HG03025 (cell line): Measurements from ENCODE around the gene ANK2.

Experiments used
- ATAC-seq: cut with Tn5 transposase; IDR thresholded peaks from one replicate; pipeline ENCODE4 v1.9.1; 2021; ENCODE audit warnings: mild to moderate bottlenecking, moderate library complexity; ENCODE audit not compliant: unreplicated experiment, low FRiP score

The ANK2 gene

DNA sequence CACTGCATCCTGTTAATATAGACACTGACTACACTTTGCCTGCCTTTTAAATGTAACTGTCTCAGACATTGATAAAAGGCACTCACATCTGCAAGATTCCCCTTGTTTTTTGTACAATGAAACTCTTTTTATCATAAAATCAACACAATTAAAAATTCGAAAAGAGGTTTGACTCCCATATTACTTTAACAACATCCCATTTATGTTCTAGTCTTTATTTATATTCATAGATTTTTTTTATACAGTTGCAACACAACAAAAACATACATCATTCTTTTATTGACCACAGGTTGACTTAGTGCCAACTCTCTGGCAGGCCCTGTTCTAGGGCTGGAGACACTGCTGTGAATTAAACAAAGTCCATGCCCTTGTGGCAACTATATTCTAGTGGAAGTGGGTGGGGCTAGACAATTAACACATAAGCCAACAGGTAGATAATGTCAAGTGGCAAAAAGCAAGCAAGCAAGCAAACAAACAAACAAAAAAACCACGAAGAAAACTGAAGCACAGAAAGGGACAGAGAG lies 36.8 kb downstream of the ANK2 start:
- ATAC-seq: no peak

DNA sequence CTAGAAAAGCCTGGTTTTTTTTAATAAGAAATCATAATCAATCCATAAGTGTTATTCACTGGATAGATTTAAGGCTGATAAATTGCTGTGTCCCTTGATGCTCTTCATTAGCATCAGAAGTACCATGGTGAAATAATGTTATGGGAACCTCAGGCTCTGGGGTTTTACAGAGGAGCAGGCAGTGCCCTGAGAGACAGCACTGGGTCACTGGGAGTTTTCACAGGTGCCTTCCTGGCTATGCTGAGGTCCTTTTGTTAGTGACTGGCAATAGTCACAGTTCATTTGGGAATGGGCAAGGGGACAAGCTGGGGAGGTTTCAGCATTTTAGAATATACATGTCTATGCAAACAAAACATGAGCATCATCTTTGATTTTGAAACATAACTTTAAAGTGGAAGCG lies 38.6 kb downstream of the ANK2 start:
- ATAC-seq: no peak

DNA sequence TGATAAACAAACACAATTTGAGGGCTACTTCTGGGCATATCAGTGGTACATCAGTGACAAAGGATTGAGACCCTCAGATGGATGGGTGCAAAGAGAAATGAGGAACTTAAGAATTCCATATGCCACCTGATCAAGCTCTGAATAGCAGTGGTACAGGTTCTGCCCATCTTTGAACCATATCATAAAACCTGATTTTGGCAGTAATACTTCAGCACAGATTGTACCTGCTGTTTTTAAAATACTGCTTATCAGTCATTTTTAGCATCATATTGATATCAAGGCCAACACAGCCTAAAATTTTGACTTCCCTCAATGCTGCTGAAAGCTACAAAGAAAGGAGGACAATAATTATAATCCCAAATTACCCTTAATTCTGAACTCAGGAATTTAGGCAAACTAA lies 41.5 kb downstream of the ANK2 start:
- ATAC-seq: no peak

DNA sequence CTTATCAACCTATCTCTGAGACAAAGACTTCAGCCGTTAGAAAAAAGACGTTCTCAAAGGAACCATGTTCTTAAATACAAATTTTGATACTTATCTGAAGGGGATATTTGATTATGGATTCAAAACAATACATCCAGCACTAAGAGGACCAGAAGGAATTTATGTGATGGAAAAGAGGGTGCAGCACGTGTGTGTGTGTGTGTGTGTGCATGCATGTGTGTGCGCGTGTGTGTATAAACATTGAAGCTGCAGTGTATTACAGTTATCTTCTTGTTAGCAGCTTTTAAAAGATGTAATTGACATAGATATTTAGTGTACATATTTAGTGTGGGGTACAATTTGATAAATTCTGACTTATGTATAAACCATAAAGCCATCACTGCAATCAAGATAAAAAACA lies 44.9 kb downstream of the ANK2 start:
- no peak for ATAC-seq

DNA sequence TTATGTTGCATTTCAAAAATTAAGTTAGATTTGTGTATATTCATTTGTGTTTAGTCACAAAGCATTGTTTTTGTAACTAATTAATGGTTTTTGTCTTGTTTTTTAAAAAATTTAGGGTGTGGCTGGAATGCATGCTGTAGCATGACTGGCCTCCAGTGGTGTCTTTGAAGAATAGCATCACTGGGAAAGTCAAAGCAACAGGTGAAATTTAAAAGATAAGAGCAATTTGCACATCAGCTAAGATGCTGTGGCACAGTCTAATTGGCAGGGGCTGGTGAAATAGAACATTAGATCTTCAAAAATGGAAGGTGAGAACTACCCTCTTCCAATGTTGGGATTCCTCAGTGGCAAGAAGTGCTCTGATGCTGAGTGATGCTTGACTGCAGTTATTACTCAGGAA lies 45.3 kb downstream of the ANK2 start:
- no peak for ATAC-seq

DNA sequence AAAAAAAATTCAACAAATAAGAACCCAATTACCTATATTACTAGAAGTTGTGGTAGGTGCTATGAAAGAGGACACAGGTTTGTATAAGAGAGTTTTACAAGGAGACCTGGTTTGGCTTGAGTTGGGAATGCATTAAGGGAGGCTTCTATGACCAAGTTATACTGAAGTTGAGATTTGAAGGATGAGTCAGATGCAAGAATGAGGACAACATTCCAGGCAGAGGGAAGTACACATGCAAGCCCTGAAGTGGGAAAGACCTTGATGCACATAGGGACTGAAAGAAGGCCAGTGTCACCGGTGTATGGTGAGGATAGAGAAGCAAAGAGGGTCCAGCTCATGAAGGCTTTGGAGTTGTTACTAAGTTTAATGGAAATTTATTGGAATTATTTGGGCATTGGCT lies 52.2 kb downstream of the ANK2 start:
- ATAC-seq: no peak

DNA sequence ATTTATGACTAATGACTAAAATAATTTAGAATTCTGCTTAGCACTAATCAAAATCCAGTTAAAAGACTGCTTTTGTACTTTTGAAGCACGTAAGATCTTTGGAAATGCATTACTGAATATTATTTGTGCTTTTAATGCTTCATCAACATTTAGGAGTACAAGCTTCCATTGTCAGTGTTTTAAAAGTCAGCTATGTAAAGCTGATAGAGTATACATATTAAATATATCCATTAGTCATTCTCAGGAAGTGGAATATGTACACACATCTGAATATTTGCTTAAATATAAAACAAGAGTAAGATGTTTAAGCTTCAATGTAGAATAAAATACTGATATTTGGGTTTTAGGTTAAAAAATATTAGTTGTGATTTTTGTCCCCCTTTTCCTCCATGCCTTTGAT lies 54.1 kb downstream of the ANK2 start:
- no peak for ATAC-seq

DNA sequence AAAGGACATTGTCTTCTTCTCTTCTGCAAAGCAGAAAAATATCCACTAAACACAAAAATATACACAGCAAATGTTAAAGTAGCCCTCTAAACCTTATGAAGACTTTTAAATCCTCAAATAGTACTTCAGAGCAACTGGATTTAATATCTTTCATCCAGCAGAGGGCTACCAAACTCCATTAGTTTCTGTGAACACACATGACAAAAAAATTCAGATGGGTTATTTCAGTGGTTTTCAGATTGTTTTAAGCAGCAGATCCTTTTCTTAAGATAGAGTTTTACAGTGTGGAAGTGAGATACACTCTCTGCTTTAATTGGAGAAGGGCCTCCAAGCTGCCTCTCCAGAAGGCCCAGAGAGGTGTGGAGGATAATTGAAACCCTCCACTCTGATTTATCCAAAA lies 56.7 kb downstream of the ANK2 start:
- ATAC-seq: no peak

DNA sequence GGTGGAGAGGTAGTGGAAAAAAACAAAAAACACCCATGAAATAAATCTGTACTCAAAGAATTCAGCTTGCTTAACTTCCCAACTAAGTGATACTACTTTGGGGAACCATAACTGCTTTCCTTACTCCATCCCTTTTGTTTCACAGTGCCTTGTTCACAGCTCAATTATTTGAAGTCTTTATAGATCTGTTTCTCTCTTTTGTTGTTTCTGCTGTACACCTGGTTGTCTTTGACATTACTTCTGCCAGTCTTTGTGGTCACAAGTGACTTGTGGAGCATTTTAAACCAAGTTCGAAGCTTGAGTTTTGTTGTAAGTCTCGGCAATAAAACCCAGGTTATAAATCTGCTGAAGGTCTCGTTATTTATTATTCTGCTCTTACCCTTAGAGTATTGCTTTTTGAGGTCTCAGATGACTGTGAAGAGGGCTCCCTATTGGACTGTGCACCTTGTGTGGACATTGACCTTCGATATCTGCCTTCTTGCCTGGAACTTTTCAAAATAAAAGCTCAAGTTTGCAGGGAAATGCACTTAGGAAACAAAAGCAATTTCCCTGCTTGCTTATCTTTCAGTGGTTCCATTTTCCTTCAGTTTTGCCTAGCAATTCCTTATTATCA lies 59.8 kb downstream of the ANK2 start:
- ATAC-seq: no peak

DNA sequence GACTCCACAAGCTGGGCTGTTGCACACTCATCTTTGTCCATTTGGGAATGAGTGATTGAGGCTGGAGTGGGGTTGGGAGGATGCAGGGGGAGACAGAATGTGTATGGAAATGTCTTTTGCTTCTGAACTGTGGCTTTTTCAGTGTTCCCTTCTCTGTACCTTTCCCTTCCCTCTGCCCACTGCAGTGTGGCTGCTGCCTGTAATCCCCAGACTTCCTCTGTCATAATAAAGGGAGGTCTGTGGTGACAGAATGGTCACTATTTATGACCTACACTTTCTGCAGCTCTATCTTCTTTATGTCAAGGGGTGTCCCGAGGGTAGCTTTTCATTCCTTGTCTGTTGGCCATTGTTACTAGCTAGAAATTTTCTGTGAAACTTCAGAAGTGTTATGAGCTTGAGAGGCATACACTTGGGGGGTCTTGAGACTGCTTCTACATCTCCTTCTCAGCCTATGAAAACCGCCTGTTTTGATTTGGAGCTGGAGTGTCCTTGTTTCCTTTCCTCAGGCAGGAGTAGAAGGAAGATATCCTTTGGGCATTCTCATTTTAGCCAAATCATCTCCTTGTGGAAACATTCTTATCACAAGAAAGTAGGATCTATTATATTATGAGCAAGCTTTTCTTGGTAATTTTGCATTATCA lies 63.0 kb downstream of the ANK2 start:
- no peak for ATAC-seq

DNA sequence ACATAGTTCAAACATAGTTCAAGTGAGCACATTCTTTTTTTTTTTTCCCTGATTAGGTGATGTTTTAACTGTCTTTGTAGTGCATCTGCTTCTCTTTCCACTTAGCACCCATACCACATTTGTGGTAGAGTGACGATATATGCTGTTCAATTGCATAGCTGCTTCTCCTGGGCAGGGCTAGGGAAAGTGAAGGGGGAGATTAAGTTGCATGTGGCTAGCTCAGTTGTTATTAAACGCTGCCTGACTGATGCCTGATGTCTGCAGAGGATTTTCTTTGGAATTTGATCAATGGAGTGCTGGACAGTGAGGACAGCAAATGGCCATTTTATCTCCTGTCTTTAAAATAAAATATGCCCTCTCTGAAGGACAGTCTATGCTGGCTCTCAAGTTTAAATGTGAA lies 63.7 kb downstream of the ANK2 start:
- no peak for ATAC-seq

DNA sequence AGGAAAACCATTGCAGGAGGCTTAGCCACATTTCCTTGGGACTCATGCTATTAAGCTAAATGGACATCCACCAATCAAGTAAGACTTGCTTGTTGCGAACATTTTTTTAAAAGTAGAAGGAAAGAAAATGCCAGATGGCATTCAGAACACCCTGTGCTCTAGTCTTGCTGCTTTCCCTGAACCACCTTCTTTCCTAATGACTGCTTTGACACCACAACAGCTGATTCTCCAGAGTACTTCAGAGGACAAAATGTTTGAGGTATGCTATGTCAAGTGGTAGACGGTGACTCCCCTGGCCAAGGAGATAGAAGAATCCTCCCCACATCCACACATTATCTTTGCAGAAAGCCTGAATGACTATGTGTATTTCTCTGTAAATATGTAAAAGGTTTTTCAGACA lies 65.4 kb downstream of the ANK2 start:
- no peak for ATAC-seq

DNA sequence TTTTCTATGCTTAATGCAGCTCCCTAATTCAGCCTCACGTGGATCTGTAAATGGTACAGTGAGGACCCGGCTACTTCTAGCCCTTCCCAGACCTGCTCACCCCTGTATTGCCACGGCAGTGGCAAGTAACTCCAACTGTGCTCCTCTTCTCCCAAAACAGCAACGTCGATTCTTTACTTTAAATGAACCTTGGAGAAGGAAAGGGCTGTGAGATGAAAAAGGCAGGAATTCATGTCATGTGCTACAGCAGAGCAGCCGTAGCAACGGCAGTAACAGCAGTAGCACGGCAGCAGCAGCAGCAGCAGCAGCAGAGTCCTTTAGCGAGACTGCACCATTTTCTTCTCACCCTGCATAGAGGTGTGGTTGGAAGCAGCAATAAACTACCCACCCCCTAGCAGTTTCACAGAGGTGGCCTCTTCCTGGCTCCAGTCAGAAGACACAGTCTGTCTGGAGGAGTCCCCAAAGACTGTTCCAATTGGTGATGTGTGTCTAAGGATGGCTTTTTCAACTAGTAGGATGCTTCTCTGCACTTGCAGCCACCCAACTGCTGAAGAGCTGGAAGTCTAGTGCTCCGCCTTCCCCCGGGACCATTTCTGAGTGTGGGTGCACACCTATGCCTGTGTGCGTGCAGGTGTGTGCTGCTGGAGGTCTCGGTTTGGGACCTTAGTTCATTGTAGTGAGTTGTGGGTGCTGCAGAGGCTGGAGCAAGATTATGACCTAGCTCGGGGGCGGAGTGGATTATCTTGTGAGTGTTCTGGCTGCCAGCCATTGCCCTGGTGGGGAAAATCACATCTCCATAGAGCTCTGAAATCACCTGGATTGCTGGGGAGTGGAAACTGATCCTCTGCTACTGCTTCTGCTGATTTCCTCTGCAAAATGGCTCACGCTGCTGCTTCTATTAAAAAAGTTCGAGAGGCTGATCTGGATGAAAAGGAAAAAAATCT lies 67.2 kb downstream of the ANK2 start:
- ATAC-seq: no peak

DNA sequence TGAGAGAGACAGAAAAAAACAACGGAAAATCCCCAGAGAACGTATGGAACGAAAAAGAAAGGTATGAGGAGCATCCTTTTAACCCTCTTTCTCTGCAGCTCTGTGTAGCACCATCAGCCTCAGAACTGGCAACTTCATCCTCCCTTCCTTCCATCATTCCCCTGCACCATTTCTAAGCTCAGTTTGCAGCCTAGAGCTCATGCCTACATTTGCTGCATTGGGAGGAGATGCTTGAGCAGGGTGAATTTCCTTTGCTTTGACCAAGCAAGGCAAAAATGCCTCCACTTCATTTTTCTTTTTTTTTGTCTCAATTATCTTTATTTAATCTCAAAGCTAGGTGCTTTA lies 67.9 kb downstream of the ANK2 start:
- ATAC-seq: no peak

DNA sequence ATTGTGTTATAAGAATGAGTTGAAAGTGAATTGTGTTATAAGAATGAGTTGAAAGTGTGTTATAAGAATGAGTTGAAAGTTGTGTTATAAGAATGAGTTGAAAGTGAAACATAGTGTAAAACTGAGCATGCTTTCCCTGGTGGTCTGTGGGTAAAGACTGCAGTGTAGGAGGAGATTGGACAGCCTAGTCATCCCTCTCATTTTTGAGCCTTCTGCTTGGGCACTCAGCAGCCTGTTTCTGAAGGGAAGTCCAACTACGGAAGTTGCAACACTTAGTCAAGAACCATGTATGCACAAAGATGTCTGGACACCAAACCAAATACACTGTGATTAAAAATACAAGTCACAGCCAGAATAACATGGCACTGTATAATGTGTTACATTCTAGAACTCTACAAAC lies 72.6 kb downstream of the ANK2 start:
- ATAC-seq: no peak

DNA sequence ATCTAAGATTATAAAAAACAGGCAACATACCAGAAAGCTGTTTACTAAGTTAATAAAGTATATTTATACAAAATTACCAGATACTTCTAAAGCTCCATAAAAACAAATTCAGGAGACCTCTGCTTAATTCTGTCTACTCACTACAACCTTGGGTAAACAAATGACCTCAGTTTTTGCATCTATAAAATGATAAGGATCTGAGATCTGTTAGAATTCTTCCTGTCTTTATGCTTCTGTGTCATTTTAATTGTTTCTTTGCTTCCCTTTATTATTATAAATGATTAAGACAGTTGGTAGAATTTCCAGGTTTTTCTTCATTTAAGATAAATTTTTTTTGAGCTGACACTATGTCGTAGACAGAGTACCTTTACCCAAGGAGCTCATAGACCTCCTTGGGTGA lies 76.0 kb downstream of the ANK2 start:
- no peak for ATAC-seq

DNA sequence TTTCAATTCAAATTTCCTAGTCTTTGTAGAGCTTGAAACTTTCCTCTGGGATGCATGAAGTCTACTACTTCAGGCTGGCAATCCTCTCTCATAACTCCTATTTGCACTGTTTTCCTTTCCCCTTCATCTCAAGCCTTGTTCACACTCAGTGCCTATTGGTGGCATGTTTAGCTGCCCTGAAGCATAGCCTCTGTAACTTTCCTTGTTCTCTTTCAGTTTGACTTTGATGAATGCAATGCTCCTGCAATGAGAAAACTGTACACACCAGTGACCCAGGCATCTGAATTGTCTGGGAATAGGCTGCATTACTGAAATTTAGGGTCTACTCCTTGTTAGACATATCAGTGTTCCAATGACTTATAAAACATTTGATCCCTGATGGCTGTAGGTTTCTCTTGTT lies 81.7 kb downstream of the ANK2 start:
- no peak for ATAC-seq

DNA sequence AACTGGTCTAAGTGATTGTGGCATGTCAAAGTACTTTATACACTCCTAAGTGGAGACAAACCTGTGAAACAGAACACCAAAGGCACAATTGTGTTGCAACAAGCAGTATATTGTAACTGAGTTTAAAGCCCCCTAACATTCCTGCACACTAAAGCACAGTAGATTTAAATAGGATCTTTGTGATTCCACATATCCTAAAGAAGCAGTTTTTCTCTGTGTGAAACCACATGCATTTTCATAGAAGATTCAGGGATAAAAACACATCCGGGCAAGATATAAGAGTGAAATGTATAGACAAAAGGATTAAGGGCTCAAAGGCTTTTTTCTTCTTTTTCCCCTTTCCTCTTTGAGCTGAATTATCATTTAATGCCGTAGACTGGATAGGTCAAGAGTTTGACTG lies 82.2 kb downstream of the ANK2 start:
- ATAC-seq: no peak

DNA sequence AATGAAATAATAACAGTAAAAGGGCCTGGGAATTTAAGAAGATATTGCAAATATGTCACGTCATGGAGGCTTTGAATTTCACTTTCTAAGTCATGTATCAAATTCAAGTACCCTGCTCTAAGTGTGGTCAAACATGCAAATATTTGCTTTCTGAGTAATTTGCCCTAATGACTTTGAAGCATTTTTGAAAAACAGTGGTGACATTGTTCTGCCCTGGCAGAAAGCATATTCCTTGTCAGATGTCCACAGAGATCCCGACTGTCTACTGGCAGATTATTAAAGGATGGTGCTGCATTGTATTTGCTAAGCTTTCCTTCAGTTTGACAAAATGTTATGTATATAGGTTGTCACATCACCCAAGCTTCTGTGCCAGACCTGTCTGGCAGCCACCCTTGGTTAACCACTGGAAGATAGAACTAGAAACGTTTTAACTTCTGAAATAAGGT lies 92.5 kb downstream of the ANK2 start:
- ATAC-seq: no peak

DNA sequence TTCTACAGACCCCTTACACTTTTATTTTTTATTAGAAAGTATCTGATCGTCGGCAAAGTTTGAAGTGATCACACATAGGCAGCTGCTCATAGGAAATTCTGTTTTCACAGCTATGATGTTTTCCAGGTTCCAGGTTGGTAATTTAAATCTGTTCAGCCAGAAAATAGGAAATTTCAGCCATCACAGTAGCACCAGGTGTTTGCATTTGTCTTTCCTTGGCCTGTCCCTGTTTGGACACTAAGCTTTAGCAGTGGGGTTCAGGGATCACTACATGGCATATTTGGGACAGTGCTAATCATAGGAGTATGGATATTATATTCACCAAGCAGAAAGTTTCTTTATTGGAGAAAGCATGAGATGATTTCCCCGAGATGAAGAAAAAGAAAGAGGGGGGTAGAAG lies 92.9 kb downstream of the ANK2 start:
- ATAC-seq: no peak

DNA sequence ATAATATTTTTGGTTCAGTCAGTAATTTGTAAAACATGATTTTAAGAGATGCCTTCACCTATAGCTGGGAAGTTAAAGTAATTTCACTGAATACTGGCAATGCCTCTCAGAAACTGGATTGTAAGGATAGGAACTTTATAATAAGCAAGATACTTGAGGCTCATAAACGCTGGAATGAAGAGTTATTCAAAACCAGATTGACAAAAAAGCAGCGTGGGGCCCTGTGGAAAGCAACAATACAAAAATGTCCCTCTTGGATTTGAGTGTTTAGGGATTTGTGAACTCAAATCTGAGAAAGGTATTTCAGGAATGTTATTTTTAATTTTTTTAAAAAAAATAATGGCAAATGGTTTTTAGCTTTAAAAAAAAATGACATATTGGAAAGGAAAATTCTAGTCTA lies 94.6 kb downstream of the ANK2 start:
- ATAC-seq: no peak

DNA sequence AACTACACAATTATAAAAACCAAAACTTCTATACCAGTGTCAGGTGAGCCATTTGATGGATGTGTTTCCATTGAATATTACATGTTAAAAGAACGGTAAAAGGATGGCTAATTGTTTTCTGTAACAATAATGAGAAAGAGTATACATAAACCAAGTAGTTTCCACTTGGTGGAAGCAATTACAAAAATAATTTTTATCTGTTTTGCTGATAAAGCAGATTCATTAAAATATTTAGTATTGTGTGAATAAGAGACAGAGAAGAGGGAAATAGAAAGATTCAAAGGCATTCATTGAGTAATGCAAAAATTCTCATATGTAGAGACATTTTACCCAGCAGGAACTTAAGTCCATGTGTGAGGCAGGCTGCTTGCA lies 95.7 kb downstream of the ANK2 start:
- no peak for ATAC-seq
